Effector CD8-positive, alpha-beta T cell (primary cell): ENCODE results near the gene P4HA1.
"Not testable (repeated sequence)": the region's sequence is repeated elsewhere in the genome, so short reads cannot be mapped to it uniquely, and the experiment has no call there.

Experiments used
- DNase-seq: peaks from one replicate; lab custom pipeline; 2025; lab: John Stamatoyannopoulos, UW
- total RNA-seq, 4 experiments: gene quantifications; one replicate each; lab custom pipeline; 2026; lab: John Stamatoyannopoulos, UW

The P4HA1 gene
- total RNA-seq, result 27.9 to 38.0 (median 36.4) reads per million in 4 experiments

- peak; percentile 97 for DNase-seq
Observed at GRCh38 chr10:73096449-73097304, at the start of gene P4HA1. Gene P4HA1, minus strand, starts transcription at chr10:73096866. Its CDS starts 21,983 bp downstream, at chr10:73074883.

- DNase-seq, result no peak
Observed at GRCh38 chr10:73141603-73142002, 44.9 kb upstream of the P4HA1 start.

DNA sequence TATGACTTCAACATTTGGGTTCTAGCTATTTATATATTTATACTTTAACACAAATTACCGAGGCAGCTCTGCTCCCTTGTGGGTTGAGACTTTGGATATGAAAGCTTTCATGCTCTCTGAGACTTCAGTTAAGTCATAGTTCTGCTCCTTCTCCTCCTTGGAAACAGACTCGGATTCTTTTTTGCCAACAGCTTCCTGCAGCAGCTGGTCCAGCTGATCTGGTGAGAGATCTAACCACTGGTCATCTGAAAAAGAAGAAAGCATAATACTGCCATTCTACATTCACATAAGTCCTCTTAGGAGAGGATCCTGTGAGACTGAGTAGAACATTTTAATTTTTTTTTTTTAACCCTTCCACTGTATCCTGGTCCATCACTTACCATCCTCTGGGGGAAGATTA is 42.6 kb upstream of the P4HA1 start:
- no peak for DNase-seq

GRCh38 chr10:73136627-73137026 is 40.0 kb upstream of the P4HA1 start:
- DNase-seq, result no peak

GRCh38 chr10:73134727-73135126 is 38.1 kb upstream of the P4HA1 start:
- no peak for DNase-seq

- no peak for DNase-seq
Observed at GRCh38 chr10:73131913-73132686, 35.4 kb upstream of the P4HA1 start.

- DNase-seq, result no peak
Observed at GRCh38 chr10:73131301-73131700, 34.6 kb upstream of the P4HA1 start.

GRCh38 chr10:73126343-73126742 is 29.7 kb upstream of the P4HA1 start:
- DNase-seq, result no peak

- no peak for DNase-seq
Observed at GRCh38 chr10:73119952-73120351, 23.3 kb upstream of the P4HA1 start.

- no peak for DNase-seq
Observed at GRCh38 chr10:73119457-73119856, 22.8 kb upstream of the P4HA1 start.

GRCh38 chr10:73117976-73118743 is 21.5 kb upstream of the P4HA1 start:
- DNase-seq, result no peak

GRCh38 chr10:73116017-73116416 is 19.4 kb upstream of the P4HA1 start:
- DNase-seq, result no peak

GRCh38 chr10:73113551-73113950 is 16.9 kb upstream of the P4HA1 start:
- DNase-seq, result no peak

DNA sequence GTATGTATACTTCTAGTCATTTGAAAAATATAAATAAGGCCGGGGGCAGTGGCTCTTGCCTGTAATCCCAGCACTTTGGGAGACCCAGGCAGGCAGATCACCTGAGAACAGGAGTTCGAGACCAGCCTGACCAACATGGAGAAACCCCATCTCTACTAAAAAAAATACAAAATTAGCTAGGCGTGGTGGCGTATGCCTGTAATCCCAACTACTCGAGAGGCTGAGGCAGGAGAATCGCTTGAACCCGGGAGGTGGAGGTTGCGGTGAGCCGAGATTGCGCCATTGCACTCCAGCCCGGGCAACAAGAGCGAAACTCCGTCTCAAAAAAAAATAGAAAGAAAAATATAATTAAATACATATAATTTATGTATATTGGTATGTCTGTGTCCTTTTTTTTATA is 15.4 kb upstream of the P4HA1 start:
- not testable (repeated sequence) for DNase-seq

DNA sequence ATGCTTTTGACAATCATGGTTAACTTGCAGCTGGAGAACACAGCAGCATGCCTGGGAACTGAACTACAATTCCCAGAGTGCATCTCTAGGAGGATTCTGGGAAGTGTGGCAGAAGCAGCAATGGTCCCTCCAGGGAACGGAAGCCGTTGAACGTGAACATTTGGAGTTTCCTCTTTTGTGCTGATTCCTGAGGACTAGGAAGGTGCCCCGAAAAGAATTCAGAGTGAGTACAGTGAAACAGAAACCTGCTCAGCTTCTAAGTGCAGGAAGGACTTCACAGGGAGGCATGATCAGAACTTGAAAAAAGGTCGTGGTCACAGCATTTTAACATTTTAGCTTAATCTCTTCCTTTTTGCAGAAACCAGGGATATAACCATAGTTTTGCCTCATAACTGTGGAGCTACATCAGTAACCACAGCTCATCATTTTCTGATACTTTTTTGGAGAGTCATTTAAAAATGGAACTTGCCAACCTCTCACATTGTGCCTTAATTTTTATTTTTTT is 13.7 kb upstream of the P4HA1 start, which contains the start of gene NUDT13:
NUDT13 (plus strand) TSS at position 111 of the 505 bp plus-strand sequence. CDS start 3,911 bp downstream, outside the sequence.
- peak; percentile 25 for DNase-seq

DNA sequence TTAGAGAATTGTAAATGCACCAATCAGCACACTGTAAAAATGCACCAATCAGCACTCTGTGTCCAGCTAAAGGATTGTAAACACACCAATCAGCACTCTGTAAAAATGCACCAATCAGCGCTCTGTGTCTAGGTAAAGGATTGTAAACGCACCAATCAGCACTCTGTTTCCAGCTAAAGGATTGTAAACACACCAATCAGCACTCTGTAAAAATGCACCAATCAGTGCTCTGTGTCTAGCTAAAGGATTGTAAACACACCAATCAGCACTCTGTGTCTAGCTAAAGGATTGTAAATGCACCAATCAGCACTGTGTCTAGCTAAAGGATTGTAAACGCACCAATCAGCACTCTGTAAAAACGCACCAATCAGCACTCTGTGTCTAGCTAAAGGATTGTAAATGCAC is 12.6 kb upstream of the P4HA1 start:
- not testable (repeated sequence) for DNase-seq

DNA sequence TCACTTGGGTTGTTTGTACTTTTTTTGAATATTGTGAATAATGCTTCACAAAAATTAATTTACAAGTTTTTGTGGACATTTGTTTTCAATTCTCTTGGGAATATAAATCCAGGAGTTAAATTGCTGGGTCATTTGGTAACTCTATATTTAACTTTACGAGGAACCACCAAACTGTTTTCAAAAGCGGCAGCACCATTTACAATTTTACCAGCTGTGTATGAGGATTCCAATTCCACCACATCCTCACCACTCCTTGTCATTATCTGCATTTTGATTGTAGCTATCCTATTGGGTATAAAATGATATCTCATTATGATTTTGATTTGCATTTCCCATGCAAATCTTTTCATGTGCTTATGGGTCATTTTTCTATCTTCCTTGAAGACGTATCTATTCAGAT is 9.6 kb upstream of the P4HA1 start:
- DNase-seq, result no peak

- DNase-seq, result no peak
Observed at GRCh38 chr10:73099141-73099540, 2.5 kb upstream of the P4HA1 start.

GRCh38 chr10:73097305-73097670 is 622 bp upstream of the P4HA1 start:
- DNase-seq, result no peak

DNA sequence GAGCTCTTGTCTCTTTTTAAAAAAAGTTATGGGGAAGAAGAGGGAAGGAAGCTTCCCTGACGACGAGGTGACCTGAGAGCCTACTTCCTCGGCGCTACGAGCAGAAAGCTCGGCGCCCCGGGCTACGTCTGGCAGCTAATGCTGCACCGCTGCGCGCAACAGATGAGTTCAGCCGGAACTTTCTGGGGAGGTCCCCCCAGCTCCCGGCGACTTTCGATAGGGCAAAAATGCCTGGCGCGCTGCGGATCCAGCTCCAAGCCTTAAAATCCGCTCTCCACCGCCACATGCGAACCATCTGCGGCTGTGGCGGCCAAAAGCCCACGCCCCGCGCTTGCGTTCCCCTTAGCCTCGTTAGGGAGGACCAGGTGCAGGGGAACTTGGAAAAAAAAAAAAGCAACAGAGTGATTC is 621 bp downstream of the P4HA1 start:
- peak; percentile 51 for DNase-seq

GRCh38 chr10:73095481-73096021 is 1.1 kb downstream of the P4HA1 start:
- peak; percentile 23 for DNase-seq
